Fibroblast of the aortic adventitia (primary cell): ENCODE data around the gene TCF7L1. TPM values are rescaled to one million over a fixed set of nuclear protein-coding genes. Genes with fewer than 3 reads are reported as not detected.

ENCODE experiments used
- DNase-seq: peaks from one replicate; pipeline ENCODE4 v3.0.0-alpha.2; 2010; ENCODE audit warnings: low read depth
- H3K4me3 ChIP-seq: 2 replicates; pipeline ENCODE4 v1.5.1; 2011; ENCODE audit warnings: low read depth, mild to moderate bottlenecking, control low read depth, low read length, moderate library complexity
- total RNA-seq: library from RNA; depleted of rRNA; stranded (reverse); fragments of >200 nt; gene quantifications from 2 replicates; pipeline ENCODE4 v1.2.3, GENCODE V29; 2012; ENCODE audit warnings: low replicate concordance
- TF ChIP-seq, protein P1 (sequence below): IDR thresholded peaks from 2 replicates; pipeline ENCODE4 v1.5.1; 2011; ENCODE audit warnings: mild to moderate bottlenecking, low read length, control low read depth, inconsistent platforms; ENCODE audit not compliant: insufficient read depth

Gene TCF7L1, protein sequence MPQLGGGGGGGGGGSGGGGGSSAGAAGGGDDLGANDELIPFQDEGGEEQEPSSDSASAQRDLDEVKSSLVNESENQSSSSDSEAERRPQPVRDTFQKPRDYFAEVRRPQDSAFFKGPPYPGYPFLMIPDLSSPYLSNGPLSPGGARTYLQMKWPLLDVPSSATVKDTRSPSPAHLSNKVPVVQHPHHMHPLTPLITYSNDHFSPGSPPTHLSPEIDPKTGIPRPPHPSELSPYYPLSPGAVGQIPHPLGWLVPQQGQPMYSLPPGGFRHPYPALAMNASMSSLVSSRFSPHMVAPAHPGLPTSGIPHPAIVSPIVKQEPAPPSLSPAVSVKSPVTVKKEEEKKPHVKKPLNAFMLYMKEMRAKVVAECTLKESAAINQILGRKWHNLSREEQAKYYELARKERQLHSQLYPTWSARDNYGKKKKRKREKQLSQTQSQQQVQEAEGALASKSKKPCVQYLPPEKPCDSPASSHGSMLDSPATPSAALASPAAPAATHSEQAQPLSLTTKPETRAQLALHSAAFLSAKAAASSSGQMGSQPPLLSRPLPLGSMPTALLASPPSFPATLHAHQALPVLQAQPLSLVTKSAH
- total RNA-seq, result 3.5 and 3.7 TPM in 2 replicates

DNA sequence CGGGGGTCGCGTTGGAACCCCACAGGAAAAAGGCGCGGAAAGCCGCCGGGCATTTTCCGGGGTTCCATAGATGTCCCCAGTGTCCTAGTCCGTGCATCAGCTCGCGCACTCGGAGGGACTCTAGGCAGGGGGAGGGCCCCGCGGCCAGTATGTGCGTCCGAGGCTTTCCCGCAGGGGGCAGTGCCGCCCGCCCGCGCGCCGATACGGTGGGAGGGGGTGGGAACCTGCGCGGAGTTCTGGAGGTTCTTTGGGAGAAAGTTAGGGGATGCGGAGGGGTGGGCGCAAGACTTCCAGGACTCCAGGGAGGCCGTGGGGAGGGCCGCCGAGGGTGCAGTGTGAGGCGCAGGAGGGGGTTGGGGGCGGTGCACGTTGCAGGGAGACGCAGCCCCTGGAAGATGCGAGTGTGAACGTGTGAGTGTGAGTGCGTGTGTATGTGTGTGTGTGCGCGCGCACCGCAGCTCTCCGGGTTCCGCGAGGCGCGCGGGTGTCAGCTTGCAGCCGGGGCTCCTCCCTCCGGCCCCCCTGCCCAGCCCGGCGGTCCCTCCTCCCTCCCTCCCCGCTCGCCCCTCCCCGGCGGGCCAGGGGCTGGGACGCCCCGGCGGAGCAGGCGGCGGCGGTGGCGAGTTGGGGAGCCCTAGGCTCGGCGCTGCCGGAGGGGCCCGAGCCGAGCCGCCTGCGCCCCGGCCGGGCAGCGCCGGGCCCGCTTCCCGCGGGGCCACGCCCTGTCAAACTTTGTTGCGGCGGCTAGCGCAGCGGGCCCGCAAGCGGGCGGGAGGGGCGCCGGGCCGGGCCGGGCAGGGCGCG is at the start of gene TCF7L1:
TSS of gene TCF7L1 (plus strand) at position 559 of the 804 bp plus-strand sequence. CDS start 293 bp downstream, outside the sequence.
- H3K4me3 ChIP-seq, result peak within 1 kb of the TSS; percentile 86
- TF ChIP-seq, protein P1, sequence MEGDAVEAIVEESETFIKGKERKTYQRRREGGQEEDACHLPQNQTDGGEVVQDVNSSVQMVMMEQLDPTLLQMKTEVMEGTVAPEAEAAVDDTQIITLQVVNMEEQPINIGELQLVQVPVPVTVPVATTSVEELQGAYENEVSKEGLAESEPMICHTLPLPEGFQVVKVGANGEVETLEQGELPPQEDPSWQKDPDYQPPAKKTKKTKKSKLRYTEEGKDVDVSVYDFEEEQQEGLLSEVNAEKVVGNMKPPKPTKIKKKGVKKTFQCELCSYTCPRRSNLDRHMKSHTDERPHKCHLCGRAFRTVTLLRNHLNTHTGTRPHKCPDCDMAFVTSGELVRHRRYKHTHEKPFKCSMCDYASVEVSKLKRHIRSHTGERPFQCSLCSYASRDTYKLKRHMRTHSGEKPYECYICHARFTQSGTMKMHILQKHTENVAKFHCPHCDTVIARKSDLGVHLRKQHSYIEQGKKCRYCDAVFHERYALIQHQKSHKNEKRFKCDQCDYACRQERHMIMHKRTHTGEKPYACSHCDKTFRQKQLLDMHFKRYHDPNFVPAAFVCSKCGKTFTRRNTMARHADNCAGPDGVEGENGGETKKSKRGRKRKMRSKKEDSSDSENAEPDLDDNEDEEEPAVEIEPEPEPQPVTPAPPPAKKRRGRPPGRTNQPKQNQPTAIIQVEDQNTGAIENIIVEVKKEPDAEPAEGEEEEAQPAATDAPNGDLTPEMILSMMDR, result peak; percentile 90
- peak; percentile 84 for DNase-seq

DNA sequence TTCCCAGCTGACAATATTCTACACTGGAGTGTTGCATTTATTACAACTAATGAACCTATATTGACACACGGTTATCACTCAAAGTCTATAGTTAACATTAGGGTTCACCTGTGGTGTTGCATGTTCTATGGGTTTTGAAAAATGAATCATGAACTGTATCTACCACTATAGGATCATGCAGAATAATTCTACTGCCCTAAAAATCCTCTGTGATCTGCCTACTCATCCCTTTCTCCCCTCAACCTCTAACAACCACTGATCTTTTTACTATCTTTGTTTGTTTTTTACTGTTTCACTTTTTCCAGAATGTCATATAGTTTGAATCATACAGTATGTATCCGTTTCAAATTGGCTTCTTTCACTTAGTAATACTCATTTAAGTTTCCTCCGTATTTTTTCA is 47.6 kb upstream of the TCF7L1 start:
- TF ChIP-seq, protein P1, result no peak
- no peak overlapping the region for H3K4me3 ChIP-seq
- no peak for DNase-seq

DNA sequence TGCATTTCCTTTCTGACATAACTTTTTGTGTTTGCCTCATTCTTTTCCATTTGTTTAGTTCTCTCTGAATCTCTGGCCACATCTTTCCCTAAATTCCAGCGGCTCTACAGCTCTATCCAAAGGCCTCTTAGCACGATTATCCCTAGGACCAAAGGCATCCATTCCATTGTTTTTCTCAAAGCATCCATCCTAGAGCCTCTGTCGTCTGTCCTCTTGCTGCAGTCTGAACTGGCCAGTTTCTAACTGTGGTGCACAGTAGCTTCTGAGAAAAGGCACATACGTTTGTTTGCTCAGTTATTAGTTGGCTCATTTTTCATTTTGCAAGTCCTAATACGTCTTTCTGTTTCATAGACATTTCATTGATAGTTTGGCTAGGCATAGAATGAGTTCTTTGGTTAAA is 45.7 kb upstream of the TCF7L1 start:
- no peak for DNase-seq
- no peak overlapping the region for H3K4me3 ChIP-seq
- TF ChIP-seq, protein P1, result no peak

DNA sequence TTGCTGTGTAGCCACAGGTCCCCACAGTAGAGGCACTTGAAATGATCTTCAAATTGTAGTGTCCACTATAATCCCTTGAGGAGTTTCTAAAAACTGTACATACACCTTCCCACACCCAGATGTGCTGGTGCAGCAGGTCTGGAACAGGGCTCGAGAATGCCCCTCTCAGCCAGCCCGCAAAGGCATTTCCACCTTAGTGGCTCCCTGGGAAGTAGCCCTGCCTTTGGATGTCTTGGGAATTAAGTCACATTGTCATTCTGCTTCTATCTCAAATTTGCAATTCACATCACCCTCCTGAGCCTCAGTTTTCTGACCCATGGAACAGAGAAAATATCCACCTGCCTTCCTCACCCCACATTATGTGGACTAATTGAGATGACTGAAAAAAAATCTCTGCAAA is 44.3 kb upstream of the TCF7L1 start:
- H3K4me3 ChIP-seq, result no peak overlapping the region
- no peak for DNase-seq
- TF ChIP-seq, protein P1, result no peak

DNA sequence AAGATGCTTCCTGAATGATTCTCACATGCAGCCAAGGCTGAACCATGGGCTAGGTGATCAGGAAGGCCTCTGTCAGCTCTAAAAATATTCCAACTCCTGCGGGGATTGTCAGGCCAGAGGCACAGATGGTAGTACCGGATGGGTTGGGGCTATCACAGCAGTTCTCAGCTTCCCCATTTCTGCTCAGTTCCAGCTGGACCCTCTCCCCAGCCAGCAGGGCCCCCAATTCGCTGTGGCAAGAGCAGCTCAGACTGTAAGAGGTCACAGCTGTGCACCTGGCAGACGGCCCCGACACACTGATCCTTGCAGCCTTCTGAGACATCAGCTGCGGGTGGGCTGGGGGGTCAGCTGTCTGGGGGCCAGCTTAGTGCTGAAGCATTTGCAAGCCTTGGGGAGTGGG is 43.6 kb upstream of the TCF7L1 start:
- TF ChIP-seq, protein P1, result no peak
- no peak for DNase-seq
- H3K4me3 ChIP-seq, result no peak overlapping the region

DNA sequence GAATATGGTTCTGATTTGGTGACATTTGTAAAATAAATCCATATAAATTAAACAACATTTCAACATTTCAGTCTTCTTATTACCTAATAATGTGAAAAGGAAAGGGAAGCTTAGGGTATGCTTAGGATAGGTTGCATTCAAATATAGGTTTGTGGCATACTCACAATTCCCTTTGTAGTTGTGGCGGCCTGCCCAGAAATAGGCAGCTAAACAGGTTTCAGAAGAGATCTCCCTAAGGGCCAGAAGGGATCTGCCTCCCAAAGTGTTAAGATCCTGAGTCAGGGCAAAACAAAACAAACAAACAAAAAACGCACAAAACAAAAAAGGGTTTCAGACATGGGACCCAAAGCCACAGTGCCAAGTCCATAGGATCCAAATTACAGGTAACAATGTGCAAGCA is 41.4 kb upstream of the TCF7L1 start:
- no peak for DNase-seq
- H3K4me3 ChIP-seq, result no peak overlapping the region
- TF ChIP-seq, protein P1, result no peak
